HCT116 (cell line): ENCODE measurements around the gene APLP1. TPM values are rescaled to one million over a fixed set of nuclear protein-coding genes. Genes with fewer than 3 reads are reported as not detected.

ENCODE experiments used
- ATAC-seq: fragments of 200-7000 bp; cut with Tn5 transposase; 2 replicates; pipeline ENCODE4 v1.9.1; 2020; ENCODE audit warnings: mild to moderate bottlenecking, moderate library complexity
- BruUV-seq: library from RNA; stranded (reverse); fragments of 400-500 nt; replicated peaks from 2 replicates; lab custom pipeline; 2021; lab: Mats Ljungman, UMichigan
- CTCF ChIA-PET: fragments of 300-600 bp; sonication (Branson Sonifier 250); formaldehyde crosslinking; loops from one replicate; lab custom pipeline; 2021; ENCODE audit warnings: antibody characterized with exemption; lab: Charles Lee
- POLR2A ChIA-PET: fragments of 300-600, 350-600 bp; sonication (Branson Sonifier 250); formaldehyde crosslinking; loops from one replicate; lab custom pipeline; 2021; ENCODE audit warnings: antibody characterized with exemption; lab: Charles Lee
- RAD21 ChIA-PET, 2 experiments: fragments of 300-600 bp; sonication (Branson Sonifier 250); formaldehyde crosslinking; loops; one replicate each; lab custom pipeline; 2023; ENCODE audit warnings: low total read pairs in 2 of 2; ENCODE audit not compliant: uncharacterized antibody in 2 of 2, unreplicated experiment in 2 of 2, low non-redundant PET in 1 of 2; lab: Charles Lee
- DNase-seq: peaks from one replicate; pipeline ENCODE4 v3.0.0-alpha.2; 2010; ENCODE audit warnings: low read depth, low spot score
- H2AFZ ChIP-seq: fragments of 200-600 bp; shearing (Covaris generic), sonication (generic); 2 replicates; pipeline ENCODE4 v1.6.1; 2017; ENCODE audit warnings: low read depth, mixed run types, mixed read lengths, antibody characterized with exemption, low read length; ENCODE audit not compliant: poor library complexity, severe bottlenecking
- H3K27ac ChIP-seq: 2 replicates; pipeline ENCODE4 v1.5.1; 2012; ENCODE audit warnings: low read depth, low read length
- H3K27me3 ChIP-seq: fragments of 200-600 bp; sonication (generic); 2 replicates; pipeline ENCODE4 v1.6.1; 2016; ENCODE audit warnings: mixed run types, low read length, mixed read lengths; ENCODE audit not compliant: insufficient read depth
- H3K36me3 ChIP-seq, 2 experiments: fragments of 200-500 bp in 1 of 2; fragments of 200-600 bp in 1 of 2; sonication (Bioruptor generic) in 1 of 2; sonication (generic) in 1 of 2; 2 replicates each; pipeline versions ENCODE4 v1.5.1 to v1.6.1; 2014 to 2016; ENCODE audit warnings: low read length in 2 of 2, inconsistent platforms in 1 of 2, mixed read lengths in 1 of 2, mixed run types in 1 of 2; ENCODE audit not compliant: insufficient read depth in 2 of 2, control insufficient read depth in 1 of 2
- H3K4me1 ChIP-seq, 2 experiments: fragments of 200-600 bp in 1 of 2; sonication (generic) in 1 of 2; 2 replicates each; pipeline versions ENCODE4 v1.5.1 to v1.6.1; 2012 to 2017; ENCODE audit warnings: low read length in 2 of 2, inconsistent platforms in 1 of 2, mild to moderate bottlenecking in 1 of 2, mixed read lengths in 1 of 2, mixed run types in 1 of 2, moderate library complexity in 1 of 2; ENCODE audit not compliant: insufficient read depth in 2 of 2, control insufficient read depth in 1 of 2
- H3K4me2 ChIP-seq: fragments of 200-600 bp; sonication (generic); 2 replicates; pipeline ENCODE4 v1.6.1; 2017; ENCODE audit warnings: mixed run types, low read length, mixed read lengths
- H3K4me3 ChIP-seq, 2 experiments: fragments of 200-600 bp in 1 of 2; sonication (generic) in 1 of 2; replicated peaks in 1 of 2; 2 replicates each; pipeline ENCODE4 v1.5.1; 2011 to 2016; ENCODE audit warnings: low read length in 2 of 2, control low read depth in 1 of 2, low read depth in 1 of 2, mild to moderate bottlenecking in 1 of 2, mixed read lengths in 1 of 2, mixed run types in 1 of 2
- H3K79me2 ChIP-seq: fragments of 200-600 bp; sonication (generic); 2 replicates; pipeline ENCODE4 v1.6.1; 2017; ENCODE audit warnings: mild to moderate bottlenecking, mixed run types, low read length, moderate library complexity, mixed read lengths; ENCODE audit not compliant: insufficient read depth
- H3K9ac ChIP-seq: fragments of 200-600 bp; sonication (generic); 2 replicates; pipeline ENCODE4 v1.6.1; 2016; ENCODE audit warnings: low read length, mixed read lengths
- H3K9me2 ChIP-seq: fragments of 200-600 bp; sonication (generic), shearing (Covaris generic); 2 replicates; pipeline ENCODE4 v1.6.1; 2017; ENCODE audit warnings: mixed run types, mild to moderate bottlenecking, moderate library complexity; ENCODE audit not compliant: insufficient read depth
- H3K9me3 ChIP-seq, 2 experiments: fragments of 200-500 bp in 1 of 2; fragments of 200-600 bp in 1 of 2; sonication (Bioruptor generic) in 1 of 2; sonication (generic) in 1 of 2; 2 replicates each; pipeline ENCODE4 v1.6.1; 2014 to 2017; ENCODE audit warnings: low read length in 2 of 2, mixed read lengths in 2 of 2, inconsistent platforms in 1 of 2, low read depth in 1 of 2, mild to moderate bottlenecking in 1 of 2, mixed run types in 1 of 2, moderate library complexity in 1 of 2; ENCODE audit not compliant: control insufficient read depth in 1 of 2, insufficient read depth in 1 of 2
- H4K20me1 ChIP-seq: fragments of 200-600 bp; sonication (generic), shearing (Covaris generic); 2 replicates; pipeline ENCODE4 v1.6.1; 2017; ENCODE audit warnings: mixed run types, mild to moderate bottlenecking, moderate library complexity; ENCODE audit not compliant: insufficient read depth
- ATF3 ChIP-seq: IDR thresholded peaks from 2 replicates; pipeline ENCODE4 v1.6.1; 2012
- CEBPB ChIP-seq: IDR thresholded peaks from 2 replicates; pipeline ENCODE4 v1.6.1; 2012; ENCODE audit warnings: low read depth
- EGR1 ChIP-seq: IDR thresholded peaks from 2 replicates; pipeline ENCODE4 v1.6.1; 2012; ENCODE audit warnings: low read depth
- ELF1 ChIP-seq: IDR thresholded peaks from 2 replicates; pipeline ENCODE4 v1.6.1; 2012; ENCODE audit warnings: low read depth, borderline replicate concordance
- EZH2 ChIP-seq: fragments of 200-600 bp; sonication (generic); IDR thresholded peaks from 2 replicates; pipeline ENCODE4 v1.6.1; 2017; ENCODE audit warnings: antibody characterized with exemption, mixed run types
- FOSL1 ChIP-seq: IDR thresholded peaks from 2 replicates; pipeline ENCODE4 v1.6.1; 2012; ENCODE audit warnings: low read depth
- JUND ChIP-seq: IDR thresholded peaks from 2 replicates; pipeline ENCODE4 v1.6.1; 2012
- POLR2A ChIP-seq: IDR thresholded peaks from 2 replicates; pipeline ENCODE4 v1.7.0; 2011; ENCODE audit warnings: borderline replicate concordance; ENCODE audit not compliant: insufficient read depth, insufficient read length; ENCODE audit errors: extremely low read depth
- RAD21 ChIP-seq: IDR thresholded peaks from 2 replicates; pipeline ENCODE4 v1.6.1; 2012; ENCODE audit warnings: low read depth, mild to moderate bottlenecking
- SIN3A ChIP-seq: IDR thresholded peaks from 2 replicates; pipeline ENCODE4 v1.6.1; 2012; ENCODE audit warnings: low read depth
- SP1 ChIP-seq: IDR thresholded peaks from 2 replicates; pipeline ENCODE4 v1.6.1; 2012; ENCODE audit warnings: low read depth
- TCF7L2 ChIP-seq: IDR thresholded peaks from 2 replicates; pipeline ENCODE4 v1.7.0; 2011; ENCODE audit warnings: borderline replicate concordance, inconsistent platforms; ENCODE audit not compliant: insufficient read depth, insufficient read length; ENCODE audit errors: extremely low read depth
- YY1 ChIP-seq: IDR thresholded peaks from 2 replicates; pipeline ENCODE4 v1.6.1; 2011; ENCODE audit warnings: low read length, low read depth, moderate library complexity, mild to moderate bottlenecking; ENCODE audit not compliant: insufficient replicate concordance; ENCODE audit errors: extremely low read depth
- ZBTB33 ChIP-seq: IDR thresholded peaks from 2 replicates; pipeline ENCODE4 v1.6.1; 2011; ENCODE audit warnings: mild to moderate bottlenecking, low read length, moderate library complexity; ENCODE audit not compliant: insufficient replicate concordance; ENCODE audit errors: extremely low read depth
- ZNF274 ChIP-seq: fragments of 200-500 bp; sonication (Bioruptor generic); IDR thresholded peaks from 2 replicates; pipeline ENCODE4 v1.6.1; 2014; ENCODE audit warnings: mild to moderate bottlenecking, low read depth, low read length, inconsistent platforms
- intact Hi-C: fragments of 100-400 bp; cut with micrococcal nuclease; formaldehyde crosslinking; loops from 2 replicates; pipeline ENCODE4 v1.10.0; 2022
- total RNA-seq: library from RNA; stranded (reverse); gene quantifications from one replicate; pipeline ENCODE4 v1.2.1, GENCODE V29; 2021; ENCODE audit not compliant: unreplicated experiment
- TF ChIP-seq, protein P1 (sequence below), 3 experiments: fragments of 200-600 bp in 1 of 3; sonication (generic) in 1 of 3; IDR thresholded peaks in 2 of 3; conservative IDR thresholded peaks in 1 of 3; 2 replicates each; pipeline ENCODE4 v1.5.1; 2012 to 2017; ENCODE audit warnings: low read depth in 2 of 3, low read length in 2 of 3, antibody characterized with exemption in 1 of 3, borderline replicate concordance in 1 of 3, control low read depth in 1 of 3, mild to moderate bottlenecking in 1 of 3, mixed read lengths in 1 of 3, mixed run types in 1 of 3, moderate library complexity in 1 of 3; ENCODE audit not compliant: insufficient read depth in 1 of 3
- TF ChIP-seq, protein P2 (sequence below): IDR thresholded peaks from 2 replicates; pipeline ENCODE4 v1.6.1; 2012; ENCODE audit warnings: low read depth

Gene APLP1
- total RNA-seq, 1 experiment from 2014 or later, result 41.2 TPM

GRCh38 chr19:35860436-35860817 lies 7.9 kb upstream of the APLP1 start:
- TF ChIP-seq EZH2 (no peak), CEBPB (no peak), EGR1 (no peak), ZBTB33 (no peak), JUND (no peak), ATF3 (no peak), YY1 (no peak), FOSL1 (no peak), SP1 (no peak), SIN3A (no peak), ELF1 (no peak), TCF7L2 (no peak), ZNF274 (no peak), POLR2A (no peak), RAD21 (no peak)
- TF ChIP-seq, protein P1, sequence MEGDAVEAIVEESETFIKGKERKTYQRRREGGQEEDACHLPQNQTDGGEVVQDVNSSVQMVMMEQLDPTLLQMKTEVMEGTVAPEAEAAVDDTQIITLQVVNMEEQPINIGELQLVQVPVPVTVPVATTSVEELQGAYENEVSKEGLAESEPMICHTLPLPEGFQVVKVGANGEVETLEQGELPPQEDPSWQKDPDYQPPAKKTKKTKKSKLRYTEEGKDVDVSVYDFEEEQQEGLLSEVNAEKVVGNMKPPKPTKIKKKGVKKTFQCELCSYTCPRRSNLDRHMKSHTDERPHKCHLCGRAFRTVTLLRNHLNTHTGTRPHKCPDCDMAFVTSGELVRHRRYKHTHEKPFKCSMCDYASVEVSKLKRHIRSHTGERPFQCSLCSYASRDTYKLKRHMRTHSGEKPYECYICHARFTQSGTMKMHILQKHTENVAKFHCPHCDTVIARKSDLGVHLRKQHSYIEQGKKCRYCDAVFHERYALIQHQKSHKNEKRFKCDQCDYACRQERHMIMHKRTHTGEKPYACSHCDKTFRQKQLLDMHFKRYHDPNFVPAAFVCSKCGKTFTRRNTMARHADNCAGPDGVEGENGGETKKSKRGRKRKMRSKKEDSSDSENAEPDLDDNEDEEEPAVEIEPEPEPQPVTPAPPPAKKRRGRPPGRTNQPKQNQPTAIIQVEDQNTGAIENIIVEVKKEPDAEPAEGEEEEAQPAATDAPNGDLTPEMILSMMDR (IDR thresholded peaks at IDR 0.05 in 2 of 3, conservative IDR thresholded peaks at IDR 0.05 in 1 of 3; ENCODE audit: borderline replicate concordance in 1 of 3, insufficient read depth in 1 of 3, low read depth in 2 of 3, low read length in 2 of 3), result no peak
- TF ChIP-seq, protein P2, sequence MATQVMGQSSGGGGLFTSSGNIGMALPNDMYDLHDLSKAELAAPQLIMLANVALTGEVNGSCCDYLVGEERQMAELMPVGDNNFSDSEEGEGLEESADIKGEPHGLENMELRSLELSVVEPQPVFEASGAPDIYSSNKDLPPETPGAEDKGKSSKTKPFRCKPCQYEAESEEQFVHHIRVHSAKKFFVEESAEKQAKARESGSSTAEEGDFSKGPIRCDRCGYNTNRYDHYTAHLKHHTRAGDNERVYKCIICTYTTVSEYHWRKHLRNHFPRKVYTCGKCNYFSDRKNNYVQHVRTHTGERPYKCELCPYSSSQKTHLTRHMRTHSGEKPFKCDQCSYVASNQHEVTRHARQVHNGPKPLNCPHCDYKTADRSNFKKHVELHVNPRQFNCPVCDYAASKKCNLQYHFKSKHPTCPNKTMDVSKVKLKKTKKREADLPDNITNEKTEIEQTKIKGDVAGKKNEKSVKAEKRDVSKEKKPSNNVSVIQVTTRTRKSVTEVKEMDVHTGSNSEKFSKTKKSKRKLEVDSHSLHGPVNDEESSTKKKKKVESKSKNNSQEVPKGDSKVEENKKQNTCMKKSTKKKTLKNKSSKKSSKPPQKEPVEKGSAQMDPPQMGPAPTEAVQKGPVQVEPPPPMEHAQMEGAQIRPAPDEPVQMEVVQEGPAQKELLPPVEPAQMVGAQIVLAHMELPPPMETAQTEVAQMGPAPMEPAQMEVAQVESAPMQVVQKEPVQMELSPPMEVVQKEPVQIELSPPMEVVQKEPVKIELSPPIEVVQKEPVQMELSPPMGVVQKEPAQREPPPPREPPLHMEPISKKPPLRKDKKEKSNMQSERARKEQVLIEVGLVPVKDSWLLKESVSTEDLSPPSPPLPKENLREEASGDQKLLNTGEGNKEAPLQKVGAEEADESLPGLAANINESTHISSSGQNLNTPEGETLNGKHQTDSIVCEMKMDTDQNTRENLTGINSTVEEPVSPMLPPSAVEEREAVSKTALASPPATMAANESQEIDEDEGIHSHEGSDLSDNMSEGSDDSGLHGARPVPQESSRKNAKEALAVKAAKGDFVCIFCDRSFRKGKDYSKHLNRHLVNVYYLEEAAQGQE, result no peak
- Histone ChIP-seq H3K27me3 (no peaks in the 10 kb centered on the region), H3K27ac (no peak overlapping the region), H3K4me3 (no peak overlapping the region), H2AFZ (no peak overlapping the region), H3K9ac (no peak overlapping the region), H3K79me2 (no peaks in the 10 kb centered on the region), H3K36me3 (no peaks in the 10 kb centered on the region), H3K9me2 (no peaks in the 10 kb centered on the region), H3K9me3 (no peaks in the 10 kb centered on the region), H4K20me1 (no peaks in the 10 kb centered on the region), H3K4me1 (peaks cover 2 to 13% of the 10 kb centered on the region in 2 experiments; a peak in 3 of 4 replicates), H3K4me2 (peak overlapping the region; percentile 68)
- ChIA-PET RAD21 (no interaction called here), CTCF (no interaction called here), POLR2A (interaction anchor here (1.4 to 1.6 kb wide), 2 partner anchors 9 to 17 kb away, joined by 4 read pairs; no protein-coding TSS in a partner anchor)
- intact Hi-C loops, result no loop called here
- no TSS peak for BruUV-seq
- DNase-seq (no peak), ATAC-seq (no peak; the same call in none of the 2 replicates)
